CD4-positive, alpha-beta T cell treated with Interleukin-15 for 1 hour (primary cell): ENCODE results near the gene MYO18B.

Experiments used
- DNase-seq: peaks from one replicate; pipeline ENCODE4 v3.0.0-alpha.2; 2020

Gene MYO18B

DNA sequence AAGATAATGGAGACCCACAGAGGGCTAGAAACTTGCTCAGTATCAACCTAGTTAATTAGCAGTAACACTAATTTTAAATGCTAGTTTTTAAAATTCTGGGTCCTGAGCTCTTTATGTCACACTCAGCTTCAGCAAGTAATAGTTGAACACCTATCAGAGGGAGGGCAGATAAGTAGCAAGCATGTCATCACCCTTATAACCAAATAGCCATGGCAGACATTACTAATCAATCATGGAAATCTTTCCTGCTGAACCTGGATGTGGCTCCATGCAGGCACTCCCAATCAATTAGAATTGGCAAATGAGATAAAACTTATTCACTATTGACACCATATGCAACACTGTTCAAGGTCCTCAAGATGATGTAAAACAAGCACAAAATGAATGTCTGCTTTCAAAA, 315.7 kb downstream of the MYO18B start:
- DNase-seq, result no peak

- DNase-seq, result no peak
Measured at GRCh38 chr22:26064048-26064447, 322.1 kb downstream of the MYO18B start.

DNA sequence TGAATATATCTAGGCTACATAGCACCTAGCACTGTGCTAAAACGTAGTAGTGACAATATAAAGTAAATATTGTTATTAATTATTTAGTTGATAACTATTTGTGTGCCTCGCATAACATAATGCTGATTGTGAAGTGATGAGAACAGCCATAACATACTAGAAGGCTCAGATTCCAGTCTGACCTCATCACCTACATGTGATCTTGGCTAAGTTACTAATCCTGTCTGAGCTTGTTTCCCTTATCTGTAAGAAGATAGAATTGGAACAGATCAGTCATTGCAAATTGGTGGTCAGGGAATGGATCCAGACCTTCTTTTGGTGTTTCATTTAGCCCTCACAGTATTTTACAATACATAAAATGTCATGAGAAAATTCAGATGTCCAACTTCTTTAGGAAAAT, 323.9 kb downstream of the MYO18B start:
- DNase-seq, result no peak

GRCh38 chr22:26066534-26066933, 324.5 kb downstream of the MYO18B start:
- no peak for DNase-seq

DNA sequence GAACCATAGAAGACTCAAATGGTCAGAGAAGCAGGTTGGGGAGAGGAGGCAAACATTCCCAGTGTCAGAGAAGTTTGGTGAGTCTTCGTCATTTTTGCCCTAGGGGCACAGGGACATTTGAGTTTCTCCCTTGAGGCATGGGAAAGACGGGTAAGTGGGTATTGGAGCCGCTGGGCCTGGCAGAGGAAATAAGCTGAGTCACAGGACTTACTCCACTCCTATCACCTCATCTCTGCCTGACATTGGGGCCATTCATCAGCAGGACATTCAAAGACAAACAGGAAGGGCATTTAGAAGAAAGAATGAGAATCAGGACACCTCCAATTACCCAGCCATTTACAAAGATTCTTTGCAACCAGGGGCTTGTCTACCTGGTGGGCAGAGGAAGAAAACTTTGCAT, 326.6 kb downstream of the MYO18B start:
- no peak for DNase-seq

DNA sequence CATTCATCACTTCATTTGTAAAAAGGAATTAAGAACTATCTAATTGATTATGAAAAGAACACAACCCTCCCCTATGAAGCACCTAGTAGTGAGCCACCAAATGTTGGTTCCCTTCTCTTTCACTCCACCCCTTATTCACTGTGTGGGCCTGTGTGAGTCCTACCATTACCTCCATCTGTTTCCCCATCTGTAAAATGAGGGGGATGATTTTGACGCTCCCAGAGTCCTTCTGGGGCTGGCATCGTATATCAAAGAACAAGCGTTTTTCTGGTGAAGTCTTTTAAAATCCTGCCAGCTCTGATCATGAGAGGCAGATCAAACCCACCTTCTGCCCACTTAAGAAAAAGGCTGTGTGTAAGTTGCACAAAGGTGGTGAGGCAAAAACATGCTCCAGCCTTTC, 330.6 kb downstream of the MYO18B start:
- no peak for DNase-seq

DNA sequence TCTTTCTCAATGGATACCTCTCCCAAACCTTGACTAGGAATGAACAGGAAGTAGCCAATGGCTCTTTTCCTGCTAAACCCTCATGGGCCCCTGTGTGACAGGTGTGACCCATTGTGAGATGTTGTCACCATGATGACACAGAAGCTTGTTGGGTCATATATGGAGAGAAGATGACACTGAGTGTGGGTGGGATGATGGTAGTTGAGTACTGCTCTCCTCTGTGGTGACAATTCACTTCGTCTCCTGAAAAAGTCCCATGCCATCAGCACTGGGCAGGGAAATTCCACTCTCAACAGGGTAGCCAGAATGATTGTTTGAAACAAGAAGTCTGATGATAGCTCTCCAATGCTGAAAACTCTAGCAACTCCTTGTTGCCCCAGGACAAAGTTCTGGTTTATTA, 333.3 kb downstream of the MYO18B start:
- no peak for DNase-seq

GRCh38 chr22:26079009-26079408, 337.0 kb downstream of the MYO18B start:
- no peak for DNase-seq
